Fibroblast of lung (primary cell): ENCODE results near the gene STRA6. TPM values are rescaled to one million over a fixed set of nuclear protein-coding genes. Genes with fewer than 3 reads are reported as not detected.

Experiments used
- DNase-seq, 2 donors: peaks; one replicate each; pipeline versions ENCODE4 v3.0.0 to v3.0.0-alpha.2; 2010; ENCODE audit warnings: low read depth in 2 of 2
- H2AFZ ChIP-seq: 2 replicates; pipeline ENCODE4 v1.5.1; 2012; ENCODE audit warnings: low read length, control low read depth, inconsistent platforms
- H3K27ac ChIP-seq: 2 replicates; pipeline ENCODE4 v1.5.1; 2011; ENCODE audit warnings: low read length, control low read depth; ENCODE audit not compliant: insufficient read depth
- H3K27me3 ChIP-seq: 2 replicates; pipeline ENCODE4 v1.5.1; 2011; ENCODE audit warnings: mild to moderate bottlenecking, low read length; ENCODE audit not compliant: control insufficient read depth, insufficient read depth
- H3K36me3 ChIP-seq: 2 replicates; pipeline ENCODE4 v1.5.1; 2011; ENCODE audit warnings: low read length; ENCODE audit not compliant: control insufficient read depth, insufficient read depth
- H3K4me1 ChIP-seq: 2 replicates; pipeline ENCODE4 v1.5.1; 2011; ENCODE audit warnings: low read length; ENCODE audit not compliant: control insufficient read depth, insufficient read depth; ENCODE audit errors: extremely low read depth
- H3K4me2 ChIP-seq: 2 replicates; pipeline ENCODE4 v1.5.1; 2011; ENCODE audit warnings: low read length, control low read depth; ENCODE audit not compliant: insufficient read depth; ENCODE audit errors: extremely low read depth
- H3K4me3 ChIP-seq, 4 experiments: fragments of 200-600 bp in 1 of 4; sonication (generic) in 1 of 4; replicated peaks in 1 of 4; 2 replicates each; pipeline ENCODE4 v1.5.1; 2011 to 2016; ENCODE audit warnings: low read length in 4 of 4, low read depth in 3 of 4, mild to moderate bottlenecking in 3 of 4, control low read depth in 2 of 4, inconsistent platforms in 1 of 4, mixed read lengths in 1 of 4; ENCODE audit not compliant: insufficient read depth in 1 of 4; ENCODE audit errors: control extremely low read depth in 1 of 4
- H3K79me2 ChIP-seq: 2 replicates; pipeline ENCODE4 v1.5.1; 2012; ENCODE audit warnings: mild to moderate bottlenecking, low read length, inconsistent platforms; ENCODE audit not compliant: control insufficient read depth, insufficient read depth
- H3K9ac ChIP-seq: 2 replicates; pipeline ENCODE4 v1.5.1; 2011; ENCODE audit warnings: mild to moderate bottlenecking, low read length, control low read depth; ENCODE audit not compliant: insufficient read depth
- H3K9me3 ChIP-seq: 2 replicates; pipeline ENCODE4 v1.5.1; 2012; ENCODE audit warnings: low read depth, low read length; ENCODE audit not compliant: control insufficient read depth, insufficient read depth
- H4K20me1 ChIP-seq: 2 replicates; pipeline ENCODE4 v1.5.1; 2011; ENCODE audit warnings: low read length; ENCODE audit not compliant: control insufficient read depth, insufficient read depth; ENCODE audit errors: extremely low read depth
- CTCF ChIP-seq, 2 donors: IDR thresholded peaks in 1 of 2; conservative IDR thresholded peaks in 1 of 2; 1 replicate in 1 of 2; 2 replicates in 1 of 2; pipeline ENCODE4 v1.5.1; 2011 to 2012; ENCODE audit warnings: low read length in 2 of 2, control low read depth in 1 of 2, inconsistent platforms in 1 of 2, low read depth in 1 of 2, mild to moderate bottlenecking in 1 of 2
- EZH2 ChIP-seq: IDR thresholded peaks from 2 replicates; pipeline ENCODE4 v1.5.1; 2012; ENCODE audit warnings: low read length, control low read depth, mild to moderate bottlenecking; ENCODE audit errors: missing control alignments
- polyA plus RNA-seq, 2 donors: library from polyadenylated mRNA; depleted of rRNA in 1 of 2; stranded (reverse) in 1 of 2; unstranded in 1 of 2; fragments of >200 nt; gene quantifications; 2 replicates each; pipeline ENCODE4 v1.2.1, GENCODE V29; 2011 to 2012; ENCODE audit warnings: missing spikeins in 1 of 2
- total RNA-seq: library from RNA; depleted of rRNA; stranded (reverse); fragments of >200 nt; gene quantifications from 2 replicates; pipeline ENCODE4 v1.2.1, GENCODE V29; 2014

Gene STRA6
- total and polyA plus RNA-seq, 2 donors (not counting 1 experiment from before 2014, with no cell fraction given): 0.17 TPM; not detected in 1

- TF ChIP-seq EZH2 (no peak), CTCF (conservative IDR thresholded peaks at IDR 0.05 in 1 of 2, IDR thresholded peaks at IDR 0.05 in 1 of 2; ENCODE audit: low read depth in 1 of 2, low read length in 2 of 2) (no peak)
- H3K27ac ChIP-seq: no peak overlapping the region
- H3K27me3 ChIP-seq: peaks cover 29% of the 10 kb centered on the region
- no peak overlapping the region for H3K4me3 ChIP-seq
- no peaks in the 10 kb centered on the region for H3K36me3 ChIP-seq
- H3K4me2 ChIP-seq: no peak overlapping the region
- no peak overlapping the region for H2AFZ ChIP-seq
- H3K9ac ChIP-seq: no peak overlapping the region
- no peaks in the 10 kb centered on the region for H4K20me1 ChIP-seq
- no peaks in the 10 kb centered on the region for H3K9me3 ChIP-seq
- H3K79me2 ChIP-seq: no peaks in the 10 kb centered on the region
- no peaks in the 10 kb centered on the region for H3K4me1 ChIP-seq
- DNase-seq: peak; percentile 3 to 43
Measured at GRCh38 chr15:74228723-74229081, 26.1 kb upstream of the STRA6 start.

DNA sequence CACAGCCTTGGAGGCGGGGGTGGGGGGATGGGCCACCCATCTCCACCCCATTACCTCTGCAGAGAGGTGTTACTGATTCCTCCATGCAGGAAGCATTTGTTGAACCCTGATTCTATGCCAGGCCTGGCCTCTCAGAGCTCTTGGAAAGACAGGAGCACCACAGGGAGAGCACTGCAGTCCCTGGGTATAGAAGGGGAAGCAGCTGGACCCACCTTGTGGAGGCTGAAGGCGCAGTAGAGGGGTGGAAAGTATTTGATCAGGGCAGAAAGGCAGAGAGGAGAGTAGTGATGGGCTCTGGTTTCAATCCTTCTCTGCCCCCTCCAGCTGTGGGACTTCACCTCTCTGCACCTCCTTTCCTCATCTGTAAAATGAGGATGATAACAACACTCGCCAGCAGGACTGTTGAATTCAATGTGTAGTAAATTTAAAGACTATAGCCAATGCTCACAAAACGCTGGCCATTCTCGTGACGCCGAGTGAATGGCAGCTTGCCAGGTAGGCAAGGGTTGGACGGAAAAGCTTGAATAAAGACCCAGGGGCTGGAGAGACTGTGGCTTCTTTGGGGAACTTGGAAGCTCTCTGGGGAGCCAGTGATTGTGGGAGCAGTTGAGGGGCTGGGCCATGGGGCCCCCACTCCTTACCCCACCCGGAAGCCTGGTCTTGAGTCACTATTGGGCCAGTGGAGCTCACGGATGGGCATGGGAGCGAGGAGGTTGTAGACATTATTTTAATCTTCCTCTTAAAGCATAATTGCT is 25.6 kb upstream of the STRA6 start:
- Histone ChIP-seq H3K9ac (no peak overlapping the region), H3K4me1 (no peaks in the 10 kb centered on the region), H3K4me2 (no peak overlapping the region), H3K27me3 (peaks cover 28% of the 10 kb centered on the region), H3K36me3 (no peaks in the 10 kb centered on the region), H4K20me1 (no peaks in the 10 kb centered on the region), H3K4me3 (no peak overlapping the region), H2AFZ (no peak overlapping the region), H3K27ac (no peak overlapping the region), H3K9me3 (no peaks in the 10 kb centered on the region), H3K79me2 (no peaks in the 10 kb centered on the region)
- peak in 1 of 2 donors; percentile 51 for DNase-seq
- TF ChIP-seq CTCF (conservative IDR thresholded peaks at IDR 0.05 in 1 of 2, IDR thresholded peaks at IDR 0.05 in 1 of 2; ENCODE audit: low read depth in 1 of 2, low read length in 2 of 2): no peak
- TF ChIP-seq EZH2: no peak

GRCh38 chr15:74226761-74227540 is 24.4 kb upstream of the STRA6 start:
- Histone ChIP-seq H3K4me2 (no peak overlapping the region), H3K27ac (no peak overlapping the region)
- TF ChIP-seq CTCF (conservative IDR thresholded peaks at IDR 0.05 in 1 of 2, IDR thresholded peaks at IDR 0.05 in 1 of 2; ENCODE audit: low read depth in 1 of 2, low read length in 2 of 2) (no peak), EZH2 (no peak)

More at GRCh38 chr15:74226761-74227540, 24.4 kb upstream of the STRA6 start:
- Histone ChIP-seq H3K9ac (no peak overlapping the region), H3K27me3 (peaks cover 25% of the 10 kb centered on the region), H3K79me2 (no peaks in the 10 kb centered on the region), H3K4me3 (no peak overlapping the region), H3K36me3 (no peaks in the 10 kb centered on the region), H3K4me1 (no peaks in the 10 kb centered on the region), H4K20me1 (no peaks in the 10 kb centered on the region), H2AFZ (no peak overlapping the region), H3K9me3 (no peaks in the 10 kb centered on the region)
- DNase-seq: no peak
